ENCODE data around the gene EIF3B.

The EIF3B gene

DNA sequence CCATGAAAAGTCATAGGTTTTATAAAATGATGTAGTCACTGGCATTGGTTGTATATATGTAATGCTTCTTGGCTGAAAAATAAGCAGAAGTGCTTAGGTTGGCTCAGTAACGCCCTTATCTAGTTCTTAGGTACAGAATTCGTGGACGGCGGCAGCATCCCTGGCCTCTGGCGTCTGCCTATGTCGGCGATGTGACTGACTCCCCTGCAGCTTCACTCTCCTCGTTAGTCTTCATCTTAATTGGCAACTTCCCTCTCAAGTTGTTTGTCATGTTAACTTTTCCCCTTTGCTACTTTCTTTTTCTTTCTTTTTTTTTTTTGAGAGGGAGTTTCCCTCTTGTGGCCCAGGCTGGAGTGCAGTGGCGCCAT is 67.3 kb downstream of the EIF3B start:
- DNase-seq (ENCODE audit: insufficient read length, low spot score) (no peak), FAIRE-seq (no peak)

DNA sequence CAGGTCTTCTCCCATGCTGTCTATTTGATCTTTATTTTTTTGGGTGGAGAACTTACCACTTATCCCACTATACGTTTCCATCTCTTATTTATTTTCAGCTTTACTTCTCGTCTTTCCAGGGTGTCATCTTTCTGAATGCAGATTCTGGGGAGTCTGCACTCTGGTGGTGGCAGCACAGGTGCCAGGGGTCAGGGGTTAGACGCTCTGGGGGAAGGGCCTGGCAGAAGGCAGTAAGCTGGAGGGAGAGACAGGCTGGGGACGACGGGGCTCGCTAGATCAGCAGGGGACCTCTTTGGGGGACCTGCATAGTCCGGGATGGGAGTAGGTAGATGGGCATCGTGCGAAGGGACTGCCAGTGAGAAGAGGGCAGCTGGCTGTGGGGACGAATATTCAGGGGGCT is 71.1 kb downstream of the EIF3B start:
- no peak for DNase-seq (ENCODE audit: insufficient read length, low spot score)
- no peak for FAIRE-seq
